NB4 (cell line): ENCODE results near the gene ERCC1.
A peak's percentile ranks its signal among the peaks of the same experiment; 100 is the strongest.

Experiments
- DNase-seq: peaks from one replicate; pipeline ENCODE4 v3.0.0; 2010; ENCODE audit warnings: low read depth
- H3K4me3 ChIP-seq: one replicate; pipeline ENCODE4 v1.5.1; 2011; ENCODE audit warnings: mild to moderate bottlenecking, low read depth, low read length, moderate library complexity
- CTCF ChIP-seq: IDR thresholded peaks from one replicate; pipeline ENCODE4 v1.5.1; 2012; ENCODE audit warnings: low read depth, low read length
- MAX ChIP-seq: IDR thresholded peaks from 2 replicates; pipeline ENCODE4 v1.6.1; 2011; ENCODE audit warnings: low read depth, low read length
- MYC ChIP-seq: IDR thresholded peaks from 2 replicates; pipeline ENCODE4 v1.6.1; 2011; ENCODE audit warnings: low read depth, low read length
- POLR2A ChIP-seq: IDR thresholded peaks from 2 replicates; pipeline ENCODE4 v1.6.1; 2011; ENCODE audit warnings: mild to moderate bottlenecking; ENCODE audit not compliant: insufficient read length; ENCODE audit errors: extremely low read depth

Gene ERCC1

GRCh38 chr19:45469945-45470761 is 46.4 kb upstream of the ERCC1 start:
- no peak for TF ChIP-seq CTCF
- no peak for TF ChIP-seq MAX
- TF ChIP-seq MYC = no peak
- TF ChIP-seq POLR2A = no peak
- no peak for DNase-seq
- H3K4me3 ChIP-seq = no peak overlapping the region

GRCh38 chr19:45469132-45469944 is 45.6 kb upstream of the ERCC1 start:
- peak overlapping the region; percentile 67 for H3K4me3 ChIP-seq
- TF ChIP-seq CTCF (no peak), MAX (peak; percentile 64; the same call in 1 of the 2 replicates), POLR2A (peak; percentile 51)
- DNase-seq = peak; percentile 93

- TF ChIP-seq MYC (peak; percentile 40; the same call in 1 of the 2 replicates), CTCF (no peak)
- DNase-seq = no peak
- H3K4me3 ChIP-seq = peak overlapping the region; percentile 66
These were observed 45.0 kb upstream of the ERCC1 start for GRCh38 chr19:45468803-45469131.

GRCh38 chr19:45468159-45468651 is 44.5 kb upstream of the ERCC1 start:
- peak overlapping the region; percentile 66 for H3K4me3 ChIP-seq
- TF ChIP-seq POLR2A (no peak), MAX (no peak), MYC (no peak), CTCF (peak; percentile 2)
- peak; percentile 47 for DNase-seq

GRCh38 chr19:45467456-45468158 is 43.9 kb upstream of the ERCC1 start, which contains the start of gene FOSB:
TSS of gene FOSB (plus strand) at chr19:45467996. CDS start at chr19:45468587, 591 bp downstream.
- H3K4me3 ChIP-seq = peak within 1 kb of the TSS; percentile 66
- peak; percentile 83 for DNase-seq
- TF ChIP-seq MAX (0 out of 2 replicates have a peak, but pooled peaks have one; percentile 3), POLR2A (peak; percentile 52), MYC (no peak), CTCF (no peak)
